NCI-H524 treated with DMSO at 0.1 percent for 48 hours (cell line): ENCODE results near the gene HOXA5.

Experiments used
- DNase-seq: peaks from one replicate; lab custom pipeline; 2025; lab: John Stamatoyannopoulos, UW

HOXA5 gene

DNA sequence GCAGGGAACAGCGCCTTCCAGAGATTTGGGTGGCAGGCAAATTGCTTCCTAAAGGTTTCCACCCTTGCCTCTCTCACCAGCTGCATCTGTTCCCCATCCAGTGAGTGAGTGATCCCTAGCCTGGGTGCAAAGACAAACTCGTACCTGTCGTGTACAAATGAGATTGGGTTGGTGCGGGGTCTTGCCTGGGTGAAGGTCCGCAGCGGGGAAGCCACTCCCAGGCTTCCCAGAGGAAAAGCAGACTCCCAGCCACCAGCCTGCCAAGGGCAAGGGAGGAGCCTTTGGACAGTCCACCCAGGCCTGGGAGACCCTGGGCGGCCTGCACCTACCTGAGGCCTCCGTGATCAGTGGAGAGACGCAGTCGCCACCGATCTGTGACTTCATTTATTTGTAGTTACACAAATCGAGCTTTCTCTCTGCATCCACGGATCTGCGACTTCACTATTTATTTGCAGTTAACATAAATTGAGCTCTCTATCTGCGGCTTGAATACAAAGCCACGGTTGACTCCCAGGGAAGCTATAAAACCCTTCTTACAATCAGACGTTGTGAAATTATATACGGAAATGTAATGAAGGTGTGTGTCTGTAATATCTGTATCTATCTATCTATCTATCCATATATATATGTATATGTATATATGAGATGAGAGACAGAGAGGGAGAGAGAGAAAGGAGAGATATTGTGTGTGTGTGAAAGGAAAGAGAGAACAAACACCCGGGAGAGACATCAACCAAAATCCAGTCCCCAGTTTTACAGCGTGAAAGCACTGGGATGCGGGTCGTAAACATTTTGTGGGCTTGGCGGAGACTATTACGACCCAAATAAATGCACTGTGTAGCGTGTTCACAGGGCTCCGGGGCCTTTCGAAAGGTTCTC, 16.0 kb upstream of the HOXA5 start:
- no peak for DNase-seq

DNA sequence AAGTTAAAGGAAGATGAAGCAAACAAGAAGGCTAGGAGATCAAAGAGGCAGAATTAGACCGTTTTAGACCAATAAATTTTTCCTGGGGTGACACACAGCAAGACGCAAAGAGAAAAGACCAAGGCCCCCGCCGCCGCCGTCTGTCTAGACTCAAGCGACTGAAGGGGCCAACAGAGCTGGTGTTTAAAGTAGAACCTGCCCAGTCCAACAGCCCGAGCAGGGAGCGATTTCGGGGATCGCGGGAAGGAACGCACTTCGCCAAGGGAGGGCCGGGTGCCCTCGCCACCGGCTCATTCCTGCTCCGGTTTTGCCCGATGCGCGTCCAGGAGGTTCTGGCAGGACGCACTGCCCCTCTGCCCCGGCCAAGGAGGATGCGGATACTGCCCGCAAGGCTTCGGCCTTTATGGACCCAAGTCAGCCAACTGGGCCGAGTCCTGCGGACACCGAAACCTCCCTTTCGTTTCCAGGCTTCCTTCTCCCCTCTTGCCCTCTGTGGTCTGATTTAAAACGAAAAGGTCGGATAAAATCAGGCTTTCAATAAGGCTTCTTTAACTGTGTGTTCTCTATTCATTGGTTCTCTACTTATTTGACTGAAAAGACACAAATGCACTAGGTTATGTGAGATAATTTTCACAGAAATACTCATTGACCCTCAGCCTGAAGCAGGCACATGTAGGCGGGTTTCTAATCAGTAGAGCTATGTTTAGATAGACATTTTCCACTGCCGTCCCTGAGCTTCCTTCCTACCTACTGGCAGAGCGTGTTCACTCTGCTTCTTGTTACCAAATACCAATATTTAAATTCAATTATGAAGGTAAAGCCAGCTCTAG, 15.2 kb upstream of the HOXA5 start:
- no peak for DNase-seq

DNA sequence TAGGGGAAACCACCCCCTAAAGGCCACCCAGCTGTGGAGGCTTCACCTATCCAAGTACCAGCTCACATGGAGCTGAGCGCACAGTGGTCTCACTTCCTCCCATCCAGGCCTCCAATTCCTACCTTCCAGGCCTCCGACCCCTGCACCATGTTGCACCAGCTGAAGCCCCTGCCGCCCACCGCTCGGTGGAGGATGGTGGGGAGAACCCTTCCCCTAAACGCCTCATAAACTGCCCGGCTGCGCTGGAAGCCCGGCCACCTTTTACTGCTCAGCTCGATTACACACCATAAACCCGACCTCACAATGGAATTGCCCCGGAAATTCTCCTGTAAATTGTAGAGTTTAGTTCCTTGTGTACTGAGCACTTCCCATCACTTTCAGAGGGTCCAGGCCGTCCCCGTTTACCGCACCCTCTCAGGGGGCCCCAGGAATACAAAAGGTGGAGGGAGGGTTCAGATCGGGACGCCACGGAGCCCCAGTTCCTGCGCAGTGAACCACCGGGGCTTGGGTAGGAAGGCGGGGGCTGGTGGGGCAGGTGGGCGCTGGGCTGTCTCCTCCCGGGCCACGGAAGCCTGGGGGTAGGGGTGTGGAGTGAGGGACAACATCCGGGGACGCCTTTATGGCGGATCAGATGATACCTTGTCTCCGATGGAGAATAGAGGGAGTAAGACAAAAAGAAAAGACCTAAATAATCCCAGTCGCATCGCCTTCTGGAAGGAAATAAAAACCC, 14.4 kb upstream of the HOXA5 start:
- DNase-seq = no peak

- no peak for DNase-seq
Observed at GRCh38 chr7:27156916-27157701, 13.6 kb upstream of the HOXA5 start.

DNA sequence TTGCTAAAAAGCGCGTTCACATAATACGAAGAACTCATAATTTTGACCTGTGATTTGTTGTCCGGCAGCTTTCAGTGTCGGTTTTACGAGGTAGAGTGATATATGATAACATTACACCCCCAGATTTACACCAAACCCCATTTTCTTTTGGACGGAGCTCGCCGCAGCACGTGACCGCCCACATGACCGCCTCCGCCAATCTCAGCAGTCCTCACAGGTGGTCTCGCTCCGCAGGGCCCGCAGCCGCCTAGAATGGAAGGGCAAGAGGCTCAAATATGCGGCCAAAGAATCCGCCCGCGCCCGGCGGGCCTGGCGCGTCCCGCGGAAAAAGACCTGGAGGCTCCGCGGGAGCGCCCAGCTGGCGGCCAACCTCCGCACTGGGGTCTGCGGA, 13.0 kb upstream of the HOXA5 start, which contains the start of gene HOXA7:
Gene HOXA7 (minus strand): TSS at position 168 of the 391 bp plus-strand sequence. CDS start 130 bp downstream, at position 38.
- DNase-seq = no peak

- no peak for DNase-seq
Observed at GRCh38 chr7:27155816-27156507, 12.5 kb upstream of the HOXA5 start.

GRCh38 chr7:27154901-27155815, 11.7 kb upstream of the HOXA5 start:
- DNase-seq = no peak

GRCh38 chr7:27154369-27154768, 10.9 kb upstream of the HOXA5 start:
- no peak for DNase-seq

- DNase-seq = no peak
Observed at GRCh38 chr7:27153526-27153925, 10.0 kb upstream of the HOXA5 start.

- no peak for DNase-seq
Observed at GRCh38 chr7:27152816-27153442, 9.4 kb upstream of the HOXA5 start.

DNA sequence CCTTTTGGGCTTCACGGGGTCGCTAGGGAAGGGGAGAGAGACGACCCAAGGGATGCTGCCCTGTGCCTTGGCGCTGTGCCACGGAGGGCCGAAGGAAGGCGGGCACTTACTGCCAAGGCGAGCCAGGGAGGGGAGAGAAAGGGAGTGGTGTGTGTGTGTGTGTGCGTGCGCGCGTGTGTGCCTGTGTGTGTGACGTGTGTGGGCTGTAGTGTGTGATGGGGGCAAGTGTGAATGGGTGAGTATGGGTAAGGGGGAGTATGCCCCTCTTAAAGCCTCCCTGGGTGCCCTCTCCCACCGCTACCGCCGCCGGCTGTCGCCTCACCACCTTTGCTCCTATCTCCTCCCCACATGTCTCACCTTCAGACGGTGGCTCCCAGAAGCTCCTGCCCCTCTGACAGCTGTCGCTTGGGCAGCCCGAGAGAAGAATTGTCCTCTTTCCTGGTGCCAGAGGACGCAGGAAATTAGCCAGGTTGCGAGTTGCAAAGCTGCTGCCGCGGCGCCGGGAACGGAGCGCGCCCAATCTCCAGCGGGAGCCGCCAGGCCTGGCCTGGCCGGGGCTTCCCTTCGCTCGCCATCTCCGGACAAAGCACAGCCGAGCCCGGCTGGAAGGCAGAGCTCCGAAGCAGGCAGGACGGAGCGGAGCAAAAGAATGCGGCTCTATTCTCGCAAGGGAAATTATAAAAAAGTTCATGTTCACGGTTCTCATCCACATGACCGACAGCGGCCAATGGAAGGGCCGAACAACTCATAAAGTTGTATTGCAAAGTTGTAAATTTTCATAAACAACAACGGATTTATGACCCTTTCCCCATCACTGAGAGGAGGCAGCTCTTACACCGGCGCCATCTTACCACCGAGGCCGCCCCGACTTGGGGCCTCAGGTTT, 8.7 kb upstream of the HOXA5 start, which contains the start of gene HOXA3:
Gene HOXA3 (minus strand): TSS at position 653 of the 885 bp plus-strand sequence. CDS start 41,943 bp downstream, outside the sequence.
- DNase-seq = no peak

DNA sequence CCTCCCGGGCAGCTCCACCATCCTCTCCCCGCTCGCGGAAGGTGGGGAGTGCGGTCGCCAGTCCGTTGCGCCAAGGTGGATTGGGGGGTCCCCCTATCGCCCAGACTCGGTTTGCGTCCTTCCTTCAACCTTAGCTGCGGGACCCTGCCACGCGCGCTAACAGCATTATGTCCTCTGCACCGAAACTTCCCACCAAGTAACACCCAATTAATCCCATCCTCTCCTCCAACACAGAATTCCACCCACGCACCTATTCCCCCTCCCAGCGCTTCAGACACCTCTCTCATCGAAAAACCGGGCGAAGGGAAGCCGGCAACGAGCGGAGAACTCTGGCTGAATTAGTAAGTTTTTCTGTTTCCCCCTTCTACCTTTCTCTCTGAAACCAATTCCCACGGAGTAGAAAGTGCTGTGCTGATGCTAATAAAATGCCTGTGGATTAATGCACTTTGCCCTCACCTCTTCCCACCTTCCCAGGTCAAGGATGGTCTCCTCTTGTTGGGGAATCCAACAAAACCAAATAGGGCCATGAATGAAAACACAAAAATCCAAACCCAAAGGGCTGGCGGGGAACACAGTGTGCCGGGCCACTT, 8.0 kb upstream of the HOXA5 start:
- no peak for DNase-seq

DNA sequence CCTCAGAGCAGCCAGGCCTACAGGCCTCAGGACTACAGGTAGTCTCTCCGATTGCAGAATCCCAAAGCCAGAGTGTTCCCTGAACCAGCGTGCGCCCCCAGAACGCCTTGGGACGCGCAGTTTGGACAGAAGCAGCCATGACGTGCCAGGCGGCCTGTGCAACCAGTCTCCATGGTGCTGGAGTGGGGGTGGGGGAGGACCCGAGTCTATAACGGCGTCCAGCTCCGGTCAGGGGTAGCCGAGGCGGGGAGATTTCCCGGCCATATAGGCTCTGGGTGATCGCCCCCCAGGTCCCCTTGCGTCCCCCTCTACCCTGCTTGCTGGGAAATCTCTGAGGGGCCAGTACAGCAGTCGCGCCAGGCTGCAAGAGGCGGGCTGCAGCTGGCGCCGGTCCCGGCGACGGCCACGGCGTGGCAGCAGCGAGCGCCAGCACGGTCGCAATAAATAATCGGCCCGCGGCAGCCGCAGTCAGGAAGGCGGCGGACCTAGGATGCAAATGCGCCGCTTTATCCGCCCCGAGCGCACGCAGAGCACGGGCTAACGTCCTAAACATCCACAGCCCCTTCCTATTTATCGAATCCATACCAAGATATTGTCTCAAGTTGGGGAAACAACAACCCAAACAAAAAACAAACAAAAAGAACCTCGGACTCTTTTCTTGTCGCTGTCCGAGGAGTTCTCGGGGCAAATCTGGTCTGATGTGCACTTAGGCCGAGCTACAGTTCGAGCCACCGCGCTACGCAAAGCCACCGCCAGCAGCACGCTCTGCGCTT, 7.3 kb upstream of the HOXA5 start:
- DNase-seq = no peak

- DNase-seq = no peak
Observed at GRCh38 chr7:27149842-27150567, 6.5 kb upstream of the HOXA5 start.

- no peak for DNase-seq
Observed at GRCh38 chr7:27148756-27149641, 5.5 kb upstream of the HOXA5 start.
